DND-41 (cell line): ENCODE data around the gene TMBIM6.

Source experiments
- EZH2 ChIP-seq: IDR thresholded peaks from 3 replicates; pipeline ENCODE4 v1.6.1; 2012; ENCODE audit warnings: borderline replicate concordance, low read depth, mild to moderate bottlenecking, moderate library complexity, low read length, inconsistent platforms; ENCODE audit not compliant: severe bottlenecking
- TF ChIP-seq, protein P1 (sequence below): IDR thresholded peaks from 2 replicates; pipeline ENCODE4 v1.5.1; 2012; ENCODE audit warnings: borderline replicate concordance, low read length, moderate library complexity, mild to moderate bottlenecking; ENCODE audit not compliant: poor library complexity, severe bottlenecking; ENCODE audit errors: extremely low read depth

DNA sequence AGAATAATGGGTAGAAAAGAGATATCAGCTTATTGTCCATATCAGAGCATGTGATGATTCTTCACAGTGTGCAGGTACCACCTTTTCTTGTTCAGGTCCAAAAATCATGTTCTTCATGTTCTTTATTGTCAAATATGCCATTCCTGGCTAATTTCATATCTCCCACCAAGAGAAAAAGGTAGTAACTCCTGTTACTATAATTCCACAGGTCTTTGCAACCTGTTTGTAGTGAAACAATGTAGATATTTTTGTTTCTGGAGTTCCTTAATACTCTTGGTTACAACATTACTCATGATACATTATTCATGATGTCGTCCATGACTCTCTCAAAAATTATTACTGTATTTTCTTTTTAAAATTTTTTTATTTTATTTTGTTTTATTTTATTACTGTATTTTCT lies 11.3 kb upstream of the TMBIM6 start:
- no peak for TF ChIP-seq EZH2
- TF ChIP-seq, protein P1, sequence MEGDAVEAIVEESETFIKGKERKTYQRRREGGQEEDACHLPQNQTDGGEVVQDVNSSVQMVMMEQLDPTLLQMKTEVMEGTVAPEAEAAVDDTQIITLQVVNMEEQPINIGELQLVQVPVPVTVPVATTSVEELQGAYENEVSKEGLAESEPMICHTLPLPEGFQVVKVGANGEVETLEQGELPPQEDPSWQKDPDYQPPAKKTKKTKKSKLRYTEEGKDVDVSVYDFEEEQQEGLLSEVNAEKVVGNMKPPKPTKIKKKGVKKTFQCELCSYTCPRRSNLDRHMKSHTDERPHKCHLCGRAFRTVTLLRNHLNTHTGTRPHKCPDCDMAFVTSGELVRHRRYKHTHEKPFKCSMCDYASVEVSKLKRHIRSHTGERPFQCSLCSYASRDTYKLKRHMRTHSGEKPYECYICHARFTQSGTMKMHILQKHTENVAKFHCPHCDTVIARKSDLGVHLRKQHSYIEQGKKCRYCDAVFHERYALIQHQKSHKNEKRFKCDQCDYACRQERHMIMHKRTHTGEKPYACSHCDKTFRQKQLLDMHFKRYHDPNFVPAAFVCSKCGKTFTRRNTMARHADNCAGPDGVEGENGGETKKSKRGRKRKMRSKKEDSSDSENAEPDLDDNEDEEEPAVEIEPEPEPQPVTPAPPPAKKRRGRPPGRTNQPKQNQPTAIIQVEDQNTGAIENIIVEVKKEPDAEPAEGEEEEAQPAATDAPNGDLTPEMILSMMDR, result no peak
